HUES6 (cell line): ENCODE measurements around the gene RPS6KB1.
"Not testable (repeated sequence)": the region's sequence is repeated elsewhere in the genome, so short reads cannot be mapped to it uniquely, and the experiment has no call there.

ENCODE experiments used
- H3K27ac ChIP-seq: 2 replicates; pipeline ENCODE4 v1.7.0; 2013; ENCODE audit warnings: low read depth, mild to moderate bottlenecking, low read length, inconsistent platforms
- H3K27me3 ChIP-seq: 2 replicates; pipeline ENCODE4 v1.6.1; 2013; ENCODE audit warnings: low read length; ENCODE audit not compliant: control insufficient read depth, insufficient read depth
- H3K36me3 ChIP-seq: 2 replicates; pipeline ENCODE4 v1.6.1; 2013; ENCODE audit warnings: low read length; ENCODE audit not compliant: control insufficient read depth, insufficient read depth
- H3K4me1 ChIP-seq: 2 replicates; pipeline ENCODE4 v1.6.1; 2013; ENCODE audit warnings: low read length; ENCODE audit not compliant: control insufficient read depth, insufficient read depth
- H3K4me3 ChIP-seq: 2 replicates; pipeline ENCODE4 v1.5.1; 2013; ENCODE audit warnings: low read depth, low read length
- H3K9ac ChIP-seq: one replicate; pipeline ENCODE4 v1.6.1; 2013; ENCODE audit warnings: mild to moderate bottlenecking, low read length
- H3K9me3 ChIP-seq: 2 replicates; pipeline ENCODE4 v1.6.1; 2013; ENCODE audit warnings: low read depth, low read length; ENCODE audit not compliant: control insufficient read depth, insufficient read depth

RPS6KB1 gene

DNA sequence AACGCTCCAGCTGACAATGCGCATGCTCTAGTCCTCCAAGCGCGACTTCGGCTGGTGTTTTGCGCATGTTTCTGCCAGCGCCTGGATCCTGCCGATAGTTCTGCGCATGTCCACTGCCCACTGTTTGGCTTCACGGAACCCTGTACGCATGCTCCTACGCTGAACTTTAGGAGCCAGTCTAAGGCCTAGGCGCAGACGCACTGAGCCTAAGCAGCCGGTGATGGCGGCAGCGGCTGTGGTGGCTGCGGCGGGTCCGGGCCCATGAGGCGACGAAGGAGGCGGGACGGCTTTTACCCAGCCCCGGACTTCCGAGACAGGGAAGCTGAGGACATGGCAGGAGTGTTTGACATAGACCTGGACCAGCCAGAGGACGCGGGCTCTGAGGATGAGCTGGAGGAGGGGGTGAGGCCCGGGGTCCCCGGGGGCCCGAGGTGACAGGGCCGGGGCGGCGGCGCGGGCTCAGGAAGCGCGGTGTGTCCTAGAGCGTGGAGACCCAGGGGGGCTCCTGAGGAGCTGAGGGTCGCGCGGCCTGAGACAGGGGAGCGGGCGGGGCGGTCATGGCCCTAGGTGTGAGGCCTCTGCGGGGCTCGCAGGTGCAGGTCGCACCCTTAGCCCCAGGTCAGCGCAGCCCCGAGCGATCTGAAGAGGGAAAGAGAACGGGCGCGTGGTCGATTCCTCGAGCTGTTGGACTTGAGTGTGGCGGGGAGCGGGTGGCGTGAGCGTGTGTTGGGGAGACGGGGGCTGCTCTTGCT is at the start of gene RPS6KB1, which contains the start of gene TUBD1:
Gene RPS6KB1, plus strand, starts transcription at position 198 of the 752 bp plus-strand sequence. Its CDS starts 64 bp downstream, at position 262.
Gene TUBD1, minus strand, starts transcription at position 20 of the 752 bp plus-strand sequence. CDS start 1,941 bp downstream, outside the sequence.
- Histone ChIP-seq H3K4me1 (no peaks in the 10 kb centered on the region), H3K27ac (no peak within 1 kb of the TSS; the same call in 1 of the 2 replicates), H3K4me3 (peak within 1 kb of the TSS; percentile 84), H3K36me3 (peaks cover 8% of the 10 kb centered on the region), H3K9ac (peak within 1 kb of the TSS; percentile 75), H3K9me3 (no peaks in the 10 kb centered on the region), H3K27me3 (no peaks in the 10 kb centered on the region)

DNA sequence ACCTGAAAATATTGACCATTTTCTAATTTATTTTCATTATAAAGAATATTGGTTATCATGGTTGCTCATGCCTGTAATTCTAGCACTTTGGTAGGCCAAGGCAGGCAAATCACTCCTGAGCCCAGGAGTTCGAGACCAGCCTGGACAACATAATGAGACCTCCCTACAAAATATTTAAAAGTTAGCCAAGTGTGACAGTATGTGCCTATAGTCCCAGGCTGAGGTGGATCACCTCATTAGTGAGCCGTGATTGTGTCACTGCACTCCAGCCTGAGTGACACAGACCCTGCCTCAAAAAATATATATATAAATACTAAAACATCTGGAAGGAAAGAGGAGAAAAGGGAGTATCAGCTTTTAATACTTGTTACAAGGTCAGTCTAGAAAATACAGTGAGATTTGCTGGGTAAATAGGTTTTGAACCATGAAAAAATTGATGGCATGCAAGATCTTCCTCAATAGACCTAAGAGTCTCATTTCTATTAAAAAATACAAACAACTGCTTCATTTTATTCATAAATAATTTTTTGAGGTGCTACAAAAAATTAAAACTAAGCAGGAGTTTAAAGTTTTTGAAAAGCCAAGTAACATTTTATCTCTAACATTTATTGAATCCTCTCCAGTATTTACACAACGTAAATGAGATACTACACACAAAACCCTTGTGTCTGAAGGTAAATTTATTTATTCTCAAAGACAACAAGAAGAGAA is 47.9 kb upstream of the RPS6KB1 start:
- Histone ChIP-seq H3K9me3 (no peaks in the 10 kb centered on the region), H3K36me3 (peaks cover 16% of the 10 kb centered on the region), H3K4me1 (peaks cover 26% of the 10 kb centered on the region), H3K9ac (no peak overlapping the region), H3K4me3 (no peak overlapping the region), H3K27me3 (no peaks in the 10 kb centered on the region), H3K27ac (no peak overlapping the region)

DNA sequence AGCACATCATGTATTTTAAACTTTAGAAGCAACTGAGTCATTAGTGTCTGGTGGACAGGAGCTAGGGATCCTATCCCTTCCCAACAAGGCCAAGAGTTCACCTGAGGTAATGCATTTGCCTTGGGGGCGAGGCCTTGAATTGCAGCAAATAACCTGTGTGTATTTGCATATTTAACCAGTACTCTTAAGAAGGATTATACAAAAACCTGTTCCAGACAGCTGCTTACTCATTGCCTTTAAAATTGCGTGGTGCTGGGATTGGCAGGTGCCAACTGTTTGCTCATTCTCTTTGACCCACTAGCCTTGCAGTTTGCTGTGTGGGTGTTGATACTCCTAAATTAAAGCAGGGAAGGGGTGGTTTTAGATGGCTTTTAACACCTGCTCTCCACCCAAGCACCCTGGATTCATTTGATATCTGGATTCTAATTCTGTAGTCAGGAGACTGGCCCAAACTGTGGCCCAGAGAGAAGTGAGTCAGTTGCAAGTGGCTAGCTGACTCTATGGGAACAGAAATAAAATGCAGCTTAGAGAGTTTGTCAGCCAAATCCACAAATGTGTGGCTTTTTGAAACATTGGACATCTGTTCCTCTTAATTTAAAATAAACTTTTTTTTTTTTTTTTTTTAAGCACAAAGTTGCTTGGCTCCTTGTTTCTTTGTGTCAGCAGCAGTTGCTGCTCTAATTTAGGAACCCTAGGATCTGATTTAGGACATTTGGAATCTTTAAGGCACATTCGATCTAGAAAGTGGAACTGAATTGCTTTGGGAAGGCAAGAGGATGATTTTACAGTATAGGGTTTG is 47.1 kb upstream of the RPS6KB1 start:
- Histone ChIP-seq H3K36me3 (peaks cover 9% of the 10 kb centered on the region), H3K9ac (no peak overlapping the region), H3K4me1 (peaks cover 26% of the 10 kb centered on the region), H3K27ac (no peak overlapping the region), H3K27me3 (no peaks in the 10 kb centered on the region), H3K4me3 (no peak overlapping the region), H3K9me3 (no peaks in the 10 kb centered on the region)

DNA sequence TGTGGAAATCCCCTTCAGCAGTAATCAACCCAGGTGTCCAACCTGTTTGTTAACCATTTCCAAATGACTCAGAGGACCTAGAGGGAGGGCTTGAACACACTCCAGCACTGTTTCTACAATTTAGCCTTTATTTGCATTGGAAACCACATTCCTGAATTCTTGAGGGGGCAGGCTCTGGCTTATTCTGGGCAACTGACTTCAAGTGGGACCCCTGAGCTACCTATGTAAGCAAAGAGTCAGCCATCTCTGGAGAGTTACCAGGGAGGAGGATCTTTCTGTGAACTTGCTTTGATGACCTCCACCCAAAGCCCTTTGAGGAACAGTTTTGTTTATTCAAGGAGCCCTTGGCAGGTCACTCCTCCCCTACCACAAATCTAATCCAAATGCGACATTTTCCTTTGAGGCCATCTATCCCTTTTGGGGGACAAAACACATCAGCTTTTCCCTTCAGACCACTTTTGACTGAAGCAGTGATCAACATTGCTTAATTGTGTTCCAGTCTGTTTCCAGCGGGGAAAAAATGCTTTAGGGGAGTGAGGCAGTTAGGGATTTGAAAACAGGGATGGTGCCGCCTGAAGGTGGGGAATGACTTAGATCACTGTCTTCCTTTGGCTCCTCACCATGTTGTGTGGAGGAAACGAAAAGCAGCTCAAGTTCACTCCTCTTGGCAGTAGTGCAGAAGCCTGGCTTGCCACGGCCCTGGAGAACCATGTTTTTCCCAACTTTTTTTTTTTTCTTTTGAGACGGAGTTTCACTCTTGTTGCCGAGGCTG is 46.3 kb upstream of the RPS6KB1 start:
- peak overlapping the region; percentile 55; the same call in 1 of the 2 replicates for H3K27ac ChIP-seq
- H3K36me3 ChIP-seq = peaks cover 3% of the 10 kb centered on the region; the same call in 1 of the 2 replicates
- no peak overlapping the region for H3K4me3 ChIP-seq
- H3K4me1 ChIP-seq = peaks cover 22% of the 10 kb centered on the region
- H3K27me3 ChIP-seq = no peaks in the 10 kb centered on the region
- peak overlapping the region; percentile 27 for H3K9ac ChIP-seq
- H3K9me3 ChIP-seq = no peaks in the 10 kb centered on the region

DNA sequence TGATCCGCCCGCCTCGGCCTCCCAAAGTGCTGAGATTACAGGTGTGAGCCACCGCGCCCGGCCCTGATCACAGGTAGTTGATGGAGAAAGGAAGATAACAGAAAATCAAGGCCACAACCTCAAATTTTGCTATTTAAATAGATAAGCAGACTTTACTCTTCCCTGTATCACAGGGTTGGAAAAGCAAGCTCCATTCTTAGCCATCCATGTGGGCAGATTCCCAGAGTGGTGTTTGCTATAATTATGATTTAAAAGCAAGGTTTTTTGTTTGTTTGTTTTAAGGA is 44.6 kb upstream of the RPS6KB1 start:
- Histone ChIP-seq H3K9me3 (no peaks in the 10 kb centered on the region), H3K9ac (no peak overlapping the region), H3K4me1 (peaks cover 34% of the 10 kb centered on the region), H3K27me3 (no peaks in the 10 kb centered on the region), H3K36me3 (no peaks in the 10 kb centered on the region), H3K27ac (no peak overlapping the region), H3K4me3 (no peak overlapping the region)

DNA sequence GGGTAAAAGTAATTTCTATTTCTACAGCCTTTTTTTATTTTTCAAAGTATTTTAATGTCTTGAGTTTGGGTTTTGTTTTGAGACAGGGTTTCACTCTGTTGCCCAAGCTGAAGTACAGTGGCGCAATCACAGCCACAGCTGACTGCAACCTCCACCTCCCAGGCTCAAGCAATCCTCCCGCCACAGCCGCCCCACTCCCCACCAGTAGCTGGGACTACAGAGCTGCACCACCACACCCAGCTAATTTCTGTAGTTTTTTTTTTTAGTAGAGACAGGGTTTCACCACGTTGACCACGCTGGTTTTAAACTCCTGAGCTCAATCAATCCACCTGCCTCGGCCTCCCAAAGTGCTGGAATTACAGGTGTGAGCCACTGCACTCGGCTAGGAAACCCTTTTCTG is 44.1 kb upstream of the RPS6KB1 start:
- no peaks in the 10 kb centered on the region for H3K9me3 ChIP-seq
- H3K4me3 ChIP-seq = no peak overlapping the region
- H3K27ac ChIP-seq = no peak overlapping the region
- no peaks in the 10 kb centered on the region for H3K36me3 ChIP-seq
- H3K27me3 ChIP-seq = no peaks in the 10 kb centered on the region
- peaks cover 37% of the 10 kb centered on the region for H3K4me1 ChIP-seq
- no peak overlapping the region for H3K9ac ChIP-seq

DNA sequence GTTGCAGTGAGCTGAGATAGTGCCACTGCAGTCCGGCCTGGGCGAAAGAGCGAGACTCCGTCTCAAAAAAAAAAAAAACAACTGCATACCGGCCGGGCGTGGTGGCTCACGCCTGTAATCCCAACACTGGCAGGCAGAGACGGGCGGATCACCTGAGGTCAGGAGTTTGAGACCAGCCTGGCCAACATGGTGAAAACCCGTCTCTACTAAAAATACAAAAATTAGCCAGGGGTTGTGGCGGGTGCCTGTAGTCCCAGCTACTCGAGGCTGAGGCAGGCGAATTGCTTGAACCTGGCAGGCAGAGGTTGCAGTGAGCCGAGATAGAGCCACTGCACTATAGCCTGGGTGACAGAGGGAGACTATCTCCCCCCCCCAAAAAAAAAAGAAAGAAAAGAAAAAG is 42.6 kb upstream of the RPS6KB1 start:
- H3K4me3 ChIP-seq, H3K9me3 ChIP-seq, H3K9ac ChIP-seq, H3K27ac ChIP-seq, H3K27me3 ChIP-seq, H3K36me3 ChIP-seq: not testable (repeated sequence)
- peaks cover 33% of the 10 kb centered on the region for H3K4me1 ChIP-seq

DNA sequence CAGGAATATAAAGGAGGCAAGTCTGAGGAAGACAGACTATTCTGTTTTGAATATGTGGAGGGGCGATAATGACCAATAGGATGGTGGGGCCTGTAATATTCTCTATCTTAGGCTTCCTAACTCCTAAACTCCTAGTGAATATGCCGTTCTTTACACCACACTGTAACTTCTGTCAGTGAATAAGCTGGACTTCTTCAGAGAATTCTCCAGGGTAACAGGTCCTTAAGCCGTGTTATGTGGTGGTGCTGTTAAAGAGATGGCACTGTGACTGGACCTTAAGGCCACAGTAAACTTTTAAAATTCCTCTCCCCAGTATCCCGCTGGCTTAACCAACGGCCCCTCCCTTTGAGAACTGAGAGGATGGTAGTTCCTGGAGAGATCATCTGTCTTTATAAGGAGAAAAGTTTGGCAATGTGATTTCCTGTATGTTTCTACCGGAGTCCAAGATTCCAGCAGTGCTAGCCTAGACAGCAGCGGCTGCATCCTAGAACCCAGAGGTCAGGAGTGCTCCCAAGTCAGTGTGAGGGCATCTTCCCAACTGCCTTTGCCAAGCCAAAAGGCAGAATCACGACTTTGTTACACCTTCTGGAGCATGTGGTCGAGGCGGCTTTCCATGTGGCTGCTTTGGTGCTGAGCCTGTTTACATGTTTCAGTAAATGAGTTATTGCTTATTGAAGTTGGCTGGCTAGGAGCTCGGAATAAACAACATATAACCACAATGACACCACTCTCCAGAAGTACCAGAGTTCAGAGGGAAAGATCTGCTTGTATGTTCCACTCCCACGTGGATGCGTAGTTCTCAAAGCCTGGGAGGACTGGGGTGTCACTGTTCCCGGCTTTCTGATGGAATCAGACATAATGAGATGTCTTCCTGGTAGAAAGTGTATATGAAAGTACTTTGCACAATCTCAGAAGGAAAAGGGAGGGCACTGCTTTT is 41.2 kb upstream of the RPS6KB1 start:
- Histone ChIP-seq H3K27me3 (no peaks in the 10 kb centered on the region), H3K9me3 (no peaks in the 10 kb centered on the region), H3K4me1 (peaks cover 19% of the 10 kb centered on the region), H3K36me3 (no peaks in the 10 kb centered on the region), H3K4me3 (no peak overlapping the region), H3K27ac (no peak overlapping the region), H3K9ac (no peak overlapping the region)

DNA sequence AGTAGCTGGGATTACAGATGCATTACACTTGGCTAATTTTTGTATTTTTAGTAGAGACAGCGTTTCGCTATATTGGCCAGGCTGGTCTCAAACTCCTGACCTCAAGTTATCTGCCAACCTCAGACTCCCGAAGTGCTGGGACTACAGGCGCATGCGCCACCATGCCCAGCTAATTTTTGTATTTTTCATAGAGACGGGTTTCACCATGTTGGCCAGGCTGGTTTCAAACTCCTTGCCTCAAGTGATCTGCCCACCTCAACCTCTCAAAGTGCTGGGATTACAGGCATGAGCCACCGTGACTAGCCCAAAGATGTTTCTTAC is 40.1 kb upstream of the RPS6KB1 start:
- not testable (repeated sequence) for H3K4me3 ChIP-seq, H3K27me3 ChIP-seq, H3K9me3 ChIP-seq, H3K27ac ChIP-seq, H3K36me3 ChIP-seq, H3K9ac ChIP-seq
- peaks cover 20% of the 10 kb centered on the region for H3K4me1 ChIP-seq
